MG63 (cell line): ENCODE results near the gene BRD9. TPM values are rescaled to one million over a fixed set of nuclear protein-coding genes. Genes with fewer than 3 reads are reported as not detected.
"Not testable (repeated sequence)": the region's sequence is repeated elsewhere in the genome, so short reads cannot be mapped to it uniquely, and the experiment has no call there.

Source experiments
- DNase-seq: peaks from one replicate; pipeline ENCODE4 v3.0.0-alpha.2; 2020
- H3K27me3 ChIP-seq: fragments of 250-450 bp; sonication (Bioruptor Pico); 2 replicates; pipeline ENCODE4 v1.5.1; 2020; ENCODE audit warnings: mild to moderate bottlenecking, moderate library complexity
- H3K36me3 ChIP-seq: fragments of 250-450 bp; sonication (Bioruptor Pico); 2 replicates; pipeline ENCODE4 v1.5.1; 2020; ENCODE audit warnings: mild to moderate bottlenecking, moderate library complexity
- H3K4me3 ChIP-seq: fragments of 250-450 bp; sonication (Bioruptor Pico); 2 replicates; pipeline ENCODE4 v1.5.1; 2020; ENCODE audit warnings: mild to moderate bottlenecking, moderate library complexity
- H3K9me3 ChIP-seq: fragments of 250-450 bp; sonication (Bioruptor Pico); 2 replicates; pipeline ENCODE4 v1.5.1; 2020; ENCODE audit warnings: mild to moderate bottlenecking, moderate library complexity
- total RNA-seq: library from RNA; depleted of rRNA; stranded (reverse); fragments of >200 nt; shearing (Covaris generic); gene quantifications from 2 replicates; pipeline ENCODE4 v1.2.3, GENCODE V29; 2014; ENCODE audit warnings: low replicate concordance; rRNA removed

Gene BRD9
- total RNA-seq: 15.8 and 27.5 TPM in 2 replicates

DNA sequence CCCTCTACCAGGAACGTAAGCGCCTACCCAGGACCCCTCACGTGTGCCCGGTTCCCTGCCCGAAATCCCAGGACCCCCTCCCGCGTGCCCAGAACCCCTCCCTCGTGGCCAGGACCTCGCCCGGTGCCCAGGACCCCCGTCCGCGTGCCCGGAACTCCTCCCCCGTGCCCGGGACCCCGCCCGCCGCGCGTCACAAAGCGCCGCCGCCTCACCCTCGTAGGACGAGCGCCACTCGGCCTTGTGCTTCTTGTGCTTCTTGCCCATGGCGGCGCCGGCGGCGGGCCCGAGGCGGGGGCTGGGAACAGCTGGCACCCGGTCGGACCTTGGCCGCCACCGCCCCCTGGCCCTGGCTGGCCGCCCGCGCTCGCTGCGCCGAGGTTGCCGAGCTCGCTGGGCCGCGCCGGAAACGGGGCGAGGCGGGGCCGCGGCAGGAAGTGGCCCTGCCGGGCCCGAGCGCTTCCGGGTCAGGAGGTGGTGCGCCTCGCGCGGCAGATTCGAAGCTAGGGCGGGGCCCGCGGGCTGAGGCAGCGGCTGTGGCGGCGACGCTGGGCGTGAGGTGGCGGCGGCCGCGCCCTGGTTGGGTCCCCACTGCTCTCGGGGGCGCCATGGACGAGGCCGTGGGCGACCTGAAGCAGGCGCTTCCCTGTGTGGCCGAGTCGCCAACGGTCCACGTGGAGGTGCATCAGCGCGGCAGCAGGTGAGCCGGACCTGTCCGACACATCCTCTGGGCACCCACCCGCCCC is at the start of gene BRD9, which contains the start of gene TRIP13:
BRD9 (minus strand) TSS at position 408 of the 743 bp plus-strand sequence; CDS start at position 264, 144 bp downstream.
TRIP13 (plus strand) TSS at position 491 of the 743 bp plus-strand sequence; CDS start at position 606, 115 bp downstream.
- H3K4me3 ChIP-seq: peak within 1 kb of the TSS; percentile 99
- H3K36me3 ChIP-seq: peaks cover 82% of the 10 kb centered on the region
- H3K27me3 ChIP-seq: no peaks in the 10 kb centered on the region
- H3K9me3 ChIP-seq: no peaks in the 10 kb centered on the region
- DNase-seq: peak; percentile 90

DNA sequence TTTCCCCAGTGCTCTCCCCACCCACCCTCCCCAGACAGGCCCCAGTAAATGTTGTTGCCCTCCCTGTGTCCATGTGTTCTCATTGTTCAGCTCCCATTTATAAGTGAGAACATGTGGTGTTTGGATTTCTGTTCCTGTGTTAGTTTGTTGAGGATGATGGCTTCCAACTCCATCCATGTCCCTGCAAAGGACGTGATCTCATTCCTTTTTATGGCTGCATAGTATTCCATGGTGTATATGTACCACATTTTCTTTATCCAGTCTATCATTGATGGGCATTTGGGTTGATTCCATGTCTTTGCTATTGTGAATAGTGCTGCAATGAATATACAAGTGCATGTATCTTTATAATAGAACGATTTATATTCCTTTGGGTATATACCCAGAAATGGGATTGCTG is 48.1 kb upstream of the BRD9 start:
- not testable (repeated sequence) for DNase-seq, H3K9me3 ChIP-seq, H3K27me3 ChIP-seq, H3K4me3 ChIP-seq, H3K36me3 ChIP-seq

DNA sequence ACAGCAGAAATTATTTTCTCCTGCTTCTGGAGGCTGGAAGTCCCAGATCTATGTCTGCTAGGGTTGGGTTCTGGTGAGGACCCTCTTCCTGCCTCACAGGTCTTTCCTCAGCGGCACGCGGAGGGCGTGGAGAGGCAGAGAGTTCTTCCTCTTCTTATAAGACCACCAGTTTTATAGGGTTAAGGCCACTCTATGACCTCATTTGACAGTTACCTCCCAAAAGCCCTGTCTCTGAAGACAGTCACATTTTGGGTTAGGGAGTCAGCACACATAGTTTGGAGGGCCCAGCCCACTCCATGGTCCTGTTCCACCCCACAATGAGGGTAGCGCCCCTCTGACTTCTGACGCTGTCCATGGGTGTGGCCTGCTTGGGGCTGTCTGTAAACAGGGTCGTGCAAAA is 46.8 kb upstream of the BRD9 start:
- DNase-seq: no peak
- Histone ChIP-seq H3K4me3 (no peak overlapping the region), H3K9me3 (peaks cover 2% of the 10 kb centered on the region; the same call in 1 of the 2 replicates), H3K36me3 (no peaks in the 10 kb centered on the region), H3K27me3 (peaks cover 2% of the 10 kb centered on the region; the same call in 1 of the 2 replicates)

DNA sequence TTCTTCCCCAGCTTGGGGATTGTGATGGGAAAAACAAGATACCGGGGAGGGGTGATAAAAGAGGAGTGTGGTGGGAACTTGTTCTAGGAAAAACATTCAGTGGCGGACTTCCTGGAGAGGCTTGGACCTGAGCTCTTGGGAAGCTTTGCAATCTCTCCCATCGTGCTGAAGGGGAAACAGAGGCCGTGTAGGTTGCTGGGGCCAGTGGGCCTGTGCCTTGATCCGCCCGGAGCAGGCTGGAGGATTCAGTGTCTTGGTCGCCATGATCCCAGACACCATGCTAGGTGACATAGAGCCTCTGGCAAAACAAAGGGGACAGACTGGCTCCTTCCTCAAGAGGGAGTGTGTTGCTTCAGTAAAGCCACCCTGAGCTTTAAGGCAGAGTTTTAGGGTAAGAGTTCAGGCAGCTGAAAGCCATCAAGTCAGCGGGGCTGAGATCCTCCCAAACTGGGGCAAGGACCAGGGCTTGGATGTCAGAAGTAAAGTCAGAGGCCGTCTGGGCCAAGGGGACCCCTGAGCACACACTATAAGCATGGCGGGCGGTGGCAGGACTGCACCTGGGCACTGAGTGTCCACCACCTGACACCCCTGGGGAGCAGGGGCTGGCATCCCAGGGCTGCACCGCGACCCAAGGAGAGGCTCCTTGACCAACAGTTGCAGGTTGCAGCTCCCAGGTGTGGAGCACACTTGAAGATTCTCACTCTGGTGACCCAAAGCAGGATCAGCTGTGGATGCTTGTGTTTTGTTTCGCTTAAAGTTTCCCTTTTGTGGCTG is 44.7 kb upstream of the BRD9 start:
- Histone ChIP-seq H3K36me3 (no peaks in the 10 kb centered on the region), H3K4me3 (no peak overlapping the region), H3K27me3 (peaks cover 2% of the 10 kb centered on the region; the same call in 1 of the 2 replicates), H3K9me3 (peaks cover 2% of the 10 kb centered on the region; the same call in 1 of the 2 replicates)
- DNase-seq: no peak

DNA sequence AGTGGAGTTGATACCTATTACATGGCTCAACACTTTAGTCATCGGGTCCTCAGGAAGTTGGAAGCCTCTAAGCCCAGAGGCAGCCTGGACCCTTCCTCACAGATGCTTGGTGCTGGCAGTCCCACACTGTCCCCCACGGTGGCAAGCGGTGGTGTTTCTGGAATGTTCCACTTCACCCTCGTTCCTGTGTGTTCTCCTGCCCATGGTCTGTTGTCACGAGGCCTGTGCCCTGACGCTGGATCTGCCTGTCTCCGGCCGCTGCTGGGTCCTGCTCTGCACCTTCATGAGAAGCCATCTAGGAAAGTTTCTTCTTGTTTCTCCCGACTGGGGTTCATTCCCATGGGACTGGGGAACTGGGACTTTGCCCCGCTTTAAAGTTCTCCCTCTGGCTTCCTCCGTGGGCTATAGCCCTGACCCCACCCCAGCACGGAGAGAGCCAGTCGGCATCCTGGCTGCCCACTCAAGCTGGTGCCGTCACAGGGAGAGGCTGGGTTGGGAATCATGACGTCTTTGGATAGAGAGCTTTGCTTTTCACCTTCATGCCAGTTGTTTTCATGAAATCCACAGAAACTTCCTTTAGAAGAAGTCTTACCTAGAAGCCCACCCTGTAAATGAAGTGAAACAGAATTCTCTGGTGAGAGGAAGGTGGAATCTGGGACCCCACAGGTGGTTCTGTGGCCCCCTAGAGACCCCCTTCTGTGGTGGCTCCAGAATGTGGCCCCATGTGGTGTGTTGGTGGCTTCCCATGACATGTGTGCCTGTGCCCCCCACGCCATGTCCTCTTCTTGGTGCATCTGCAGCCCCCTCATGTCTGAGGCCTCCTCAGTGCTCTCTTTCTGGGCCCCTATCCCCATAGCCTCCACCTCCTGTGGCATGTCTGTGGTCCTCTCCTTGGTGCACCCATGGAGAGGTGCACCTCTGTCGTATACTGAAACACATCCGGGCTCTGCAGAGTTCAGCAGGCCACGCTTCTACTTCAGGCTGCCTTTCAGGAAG is 43.8 kb upstream of the BRD9 start:
- Histone ChIP-seq H3K36me3 (no peaks in the 10 kb centered on the region), H3K4me3 (no peak overlapping the region), H3K27me3 (no peaks in the 10 kb centered on the region), H3K9me3 (peaks cover 2% of the 10 kb centered on the region; the same call in 1 of the 2 replicates)
- no peak for DNase-seq

DNA sequence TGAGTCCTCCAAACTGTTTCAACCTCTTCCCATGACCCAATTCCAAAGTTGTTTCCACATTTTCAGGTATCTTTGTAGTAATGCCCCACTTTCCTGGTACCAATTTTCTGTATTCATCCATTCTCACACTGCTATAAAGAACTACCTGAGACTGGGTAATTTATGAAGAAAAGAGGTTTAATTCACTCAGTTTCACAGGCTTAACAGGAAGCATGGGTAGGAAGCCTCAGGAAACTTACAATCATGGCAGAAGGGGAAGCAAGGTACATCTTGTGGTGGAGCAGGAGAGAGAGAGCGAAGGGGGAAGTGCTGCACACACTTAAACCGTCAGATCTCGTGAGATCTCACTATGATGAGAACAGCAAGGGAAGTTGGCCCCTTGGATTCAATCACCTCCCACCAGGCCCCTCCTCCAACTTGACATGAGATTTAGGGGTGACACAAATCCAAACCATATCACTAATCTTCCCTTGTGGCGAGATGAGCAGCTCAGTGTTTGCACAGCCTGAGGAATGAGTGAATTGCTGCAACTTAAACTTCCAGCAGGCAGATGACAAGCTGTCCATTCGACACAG is 43.0 kb upstream of the BRD9 start:
- no peaks in the 10 kb centered on the region for H3K27me3 ChIP-seq
- H3K36me3 ChIP-seq: no peaks in the 10 kb centered on the region
- no peak overlapping the region for H3K4me3 ChIP-seq
- no peak for DNase-seq
- H3K9me3 ChIP-seq: no peaks in the 10 kb centered on the region

DNA sequence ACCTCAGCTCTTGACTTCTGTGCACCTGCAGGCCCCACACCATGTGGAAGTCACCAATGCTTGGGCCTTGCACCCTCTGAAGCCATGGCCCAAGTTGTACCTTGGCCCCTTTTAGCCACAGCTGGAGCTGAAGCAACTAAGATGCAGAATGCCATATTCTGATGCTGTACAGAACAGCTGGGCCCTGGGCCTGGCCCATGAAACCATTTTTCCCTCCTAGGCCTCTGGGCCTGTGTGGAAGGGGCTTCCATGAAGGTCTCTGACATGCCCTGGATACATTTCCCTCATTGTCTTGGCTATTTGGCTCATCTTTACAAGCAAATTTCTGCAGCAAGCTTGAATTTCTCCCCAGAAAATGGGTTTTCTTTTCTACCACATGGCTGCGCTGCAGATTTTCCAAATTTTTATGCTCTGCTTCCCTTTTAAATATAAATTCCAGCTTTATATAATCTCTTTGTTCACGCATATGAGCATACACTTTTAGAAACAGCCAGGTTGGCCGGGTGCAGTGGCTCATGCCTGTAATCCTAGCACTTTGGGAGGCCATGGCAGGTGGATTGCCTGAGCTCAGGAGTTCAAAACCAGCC is 41.9 kb upstream of the BRD9 start:
- not testable (repeated sequence) for H3K36me3 ChIP-seq, DNase-seq, H3K27me3 ChIP-seq, H3K4me3 ChIP-seq, H3K9me3 ChIP-seq

DNA sequence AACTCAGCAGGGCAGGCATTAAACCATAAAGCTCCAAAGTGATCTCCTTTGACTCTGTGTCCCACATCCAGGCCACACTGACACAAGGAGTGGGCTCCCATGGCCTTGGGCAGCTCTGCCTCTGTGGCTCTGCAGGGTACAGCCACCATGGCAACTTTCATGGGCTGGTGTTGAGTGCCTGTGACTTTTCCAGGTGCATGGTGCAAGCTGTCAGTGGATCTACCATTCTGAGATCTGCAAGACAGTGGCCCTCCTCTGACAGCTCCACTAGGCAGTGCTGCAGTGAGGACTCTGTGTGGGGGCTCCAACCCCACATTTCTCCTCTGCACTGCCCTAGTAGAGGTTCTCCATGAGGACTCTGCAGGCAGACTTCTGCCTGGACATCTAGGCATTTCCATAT is 41.4 kb upstream of the BRD9 start:
- DNase-seq, H3K9me3 ChIP-seq, H3K27me3 ChIP-seq, H3K4me3 ChIP-seq, H3K36me3 ChIP-seq: not testable (repeated sequence)

DNA sequence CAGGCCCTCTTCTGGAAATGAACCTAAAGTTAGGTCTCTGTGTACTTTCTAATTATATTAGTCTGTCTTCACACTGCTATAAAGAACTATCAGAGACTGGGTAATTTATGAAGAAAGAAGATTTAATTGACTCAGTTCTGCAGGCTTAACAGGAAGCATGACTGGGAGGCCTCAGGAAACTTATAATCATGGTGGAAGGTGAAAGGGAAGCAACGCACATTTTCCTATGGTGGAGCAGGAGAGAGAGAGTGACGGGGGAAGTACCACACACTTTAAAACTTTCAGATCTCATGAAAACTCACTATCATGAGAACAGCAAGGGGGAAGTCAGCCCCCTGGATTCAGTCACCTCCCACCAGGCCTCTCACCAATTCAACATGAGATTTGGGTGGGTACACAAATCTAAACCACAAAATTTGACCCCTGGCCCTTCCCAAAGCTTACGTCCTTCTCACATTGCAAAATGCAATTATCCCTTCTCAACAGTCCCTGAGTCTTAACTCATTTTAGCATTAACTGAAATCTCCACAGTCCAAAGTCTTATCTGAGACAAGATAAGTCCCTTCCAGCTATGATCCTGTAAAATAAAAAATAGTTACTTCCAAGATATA is 40.8 kb upstream of the BRD9 start:
- no peak overlapping the region for H3K4me3 ChIP-seq
- no peak for DNase-seq
- H3K36me3 ChIP-seq: no peaks in the 10 kb centered on the region
- H3K9me3 ChIP-seq: no peaks in the 10 kb centered on the region
- no peaks in the 10 kb centered on the region for H3K27me3 ChIP-seq

DNA sequence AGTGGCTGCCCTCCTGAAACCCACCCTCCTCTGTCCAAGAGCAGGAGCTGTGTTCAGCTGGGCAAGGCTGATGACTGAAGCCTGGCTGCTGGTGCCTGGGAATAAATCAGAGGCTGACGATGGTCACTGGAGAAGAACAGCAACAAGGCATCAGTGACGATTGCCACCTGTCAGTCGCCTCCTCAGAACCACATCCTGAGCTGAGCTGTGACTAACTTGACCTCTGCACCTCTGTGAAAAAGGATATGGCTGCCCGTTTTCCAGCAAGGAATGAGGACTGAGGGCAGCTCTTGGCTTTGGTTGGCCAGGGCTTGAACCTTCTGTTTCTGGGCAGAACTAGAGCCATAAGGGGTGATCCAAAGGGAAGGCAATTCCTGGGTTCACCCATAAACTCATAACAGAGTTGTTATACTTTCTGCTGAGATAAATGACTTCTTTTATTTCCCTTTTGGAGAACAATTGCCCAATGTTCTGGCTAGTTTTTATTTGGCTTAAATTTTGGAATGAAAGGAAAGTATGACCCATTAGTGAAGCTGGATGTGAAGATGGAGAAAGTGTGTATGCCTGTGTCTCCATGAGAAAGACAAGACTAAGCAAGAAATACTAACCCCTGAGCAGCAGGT is 40.1 kb upstream of the BRD9 start:
- Histone ChIP-seq H3K4me3 (no peak overlapping the region), H3K9me3 (no peaks in the 10 kb centered on the region), H3K36me3 (no peaks in the 10 kb centered on the region), H3K27me3 (no peaks in the 10 kb centered on the region)
- peak; percentile 37 for DNase-seq

DNA sequence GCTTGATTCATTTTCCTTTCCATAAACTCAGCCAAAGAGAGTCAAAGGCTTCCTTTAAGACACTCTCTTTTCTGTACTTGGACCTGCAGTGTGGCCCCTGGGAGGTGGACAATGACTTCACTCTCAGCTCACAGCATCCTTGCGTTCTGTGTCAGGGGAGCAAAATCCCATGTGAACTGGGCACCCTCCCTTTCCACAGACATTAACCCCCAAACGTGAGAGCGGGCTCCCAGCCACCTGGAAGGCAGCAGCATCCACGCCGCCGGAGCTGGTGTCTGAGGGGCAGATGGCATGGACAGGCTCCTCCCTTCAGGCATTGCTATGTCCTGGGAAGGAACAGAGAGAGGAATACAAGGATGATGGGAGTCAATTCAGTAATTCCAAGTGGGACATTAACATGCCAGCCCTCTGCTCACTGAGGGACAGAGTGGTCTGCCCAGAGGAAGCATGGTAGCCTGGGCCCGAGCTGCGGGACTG is 39.6 kb upstream of the BRD9 start:
- Histone ChIP-seq H3K27me3 (no peaks in the 10 kb centered on the region), H3K4me3 (no peak overlapping the region), H3K36me3 (no peaks in the 10 kb centered on the region), H3K9me3 (no peaks in the 10 kb centered on the region)
- no peak for DNase-seq

DNA sequence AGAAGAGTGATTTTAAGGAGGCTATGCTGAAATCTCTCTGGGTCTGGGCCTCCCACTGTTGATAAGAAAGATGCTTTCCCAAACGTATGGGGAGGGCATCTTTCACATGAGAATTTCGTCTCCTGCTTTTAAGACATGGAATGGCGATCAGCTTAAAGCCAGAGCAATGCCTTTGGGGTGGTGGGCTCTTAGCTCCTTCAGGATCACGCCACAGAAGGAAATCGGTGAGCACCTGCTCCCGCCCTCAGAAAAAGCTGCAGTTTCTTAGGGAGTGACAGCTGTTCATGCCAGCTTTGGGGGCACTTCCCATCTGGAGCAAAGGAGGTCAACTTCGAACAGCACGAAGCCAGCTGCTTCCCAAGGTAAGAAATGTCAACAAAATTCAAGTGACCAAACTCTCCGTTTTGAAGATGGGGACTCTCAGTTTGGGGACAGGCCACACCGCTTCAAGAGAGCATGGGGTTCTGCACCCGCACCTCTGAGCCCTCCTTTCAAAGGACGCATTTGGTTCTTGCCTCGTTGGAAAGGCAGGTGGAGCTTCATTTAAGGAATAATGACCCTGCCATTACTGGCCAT is 39.1 kb upstream of the BRD9 start:
- Histone ChIP-seq H3K4me3 (no peak overlapping the region), H3K27me3 (no peaks in the 10 kb centered on the region), H3K9me3 (no peaks in the 10 kb centered on the region), H3K36me3 (no peaks in the 10 kb centered on the region)
- no peak for DNase-seq

DNA sequence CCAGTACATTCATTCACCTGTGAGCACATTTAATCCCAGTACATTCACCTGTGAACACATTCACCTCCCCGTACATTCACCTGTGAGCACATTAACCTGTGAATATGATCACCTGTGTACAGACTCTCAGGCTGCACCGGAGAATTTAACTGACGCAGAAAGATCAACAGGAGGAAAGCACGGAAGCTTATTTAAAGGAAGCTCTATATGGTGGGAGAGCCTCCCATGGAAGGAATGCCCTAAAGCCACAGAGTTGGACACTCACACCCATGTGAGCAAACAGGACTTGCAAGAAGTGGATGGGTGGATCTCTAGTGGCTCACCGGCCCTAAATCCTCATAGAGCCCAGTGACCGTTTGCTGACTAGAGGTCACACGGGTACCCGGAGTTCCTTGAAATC is 38.3 kb upstream of the BRD9 start:
- Histone ChIP-seq H3K9me3 (no peaks in the 10 kb centered on the region), H3K27me3 (no peaks in the 10 kb centered on the region), H3K36me3 (no peaks in the 10 kb centered on the region), H3K4me3 (no peak overlapping the region)
- no peak for DNase-seq

DNA sequence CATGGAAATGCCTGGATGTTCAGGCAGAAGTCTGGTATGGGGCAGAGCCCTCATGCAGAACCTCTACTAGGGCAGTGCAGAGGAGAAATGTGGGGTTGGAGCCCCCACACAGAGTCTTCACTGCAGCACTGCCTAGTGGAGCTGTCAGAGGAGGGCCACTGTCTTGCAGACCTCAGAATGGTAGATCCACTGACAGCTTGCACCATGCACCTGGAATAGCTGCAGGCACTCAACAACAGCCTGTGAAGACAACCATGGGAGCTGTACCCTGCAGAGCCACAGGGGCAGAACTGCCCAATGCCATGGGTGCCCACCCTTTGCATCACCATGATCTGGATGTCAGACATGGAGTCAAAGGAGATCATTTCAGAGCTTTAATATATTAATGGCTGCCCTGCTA is 37.0 kb upstream of the BRD9 start:
- Histone ChIP-seq H3K36me3 (0 out of 2 replicates have a peak, but pooled peaks cover 1% of the 10 kb centered on the region), H3K27me3 (no peaks in the 10 kb centered on the region), H3K9me3 (no peaks in the 10 kb centered on the region), H3K4me3 (no peak overlapping the region)
- no peak for DNase-seq

DNA sequence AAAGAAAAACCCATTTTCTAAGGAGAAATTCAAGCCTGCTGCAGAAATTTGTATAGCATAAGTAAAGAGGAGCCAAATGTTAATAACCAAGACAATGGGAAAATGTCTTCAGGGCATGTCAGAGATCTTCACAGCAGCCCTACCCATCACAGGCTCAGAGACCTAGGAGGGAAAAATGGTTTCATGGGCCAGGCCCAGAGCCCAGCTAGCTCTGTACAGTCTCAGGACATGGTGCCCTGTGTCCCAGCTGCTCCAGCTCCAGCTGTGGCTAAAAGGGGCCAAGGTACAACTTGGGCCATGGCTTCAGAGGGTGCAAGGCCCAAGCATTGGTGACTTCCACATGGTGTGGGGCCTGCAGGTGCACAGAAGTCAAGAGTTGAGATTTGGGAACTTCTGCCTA is 36.6 kb upstream of the BRD9 start:
- not testable (repeated sequence) for H3K27me3 ChIP-seq, DNase-seq, H3K4me3 ChIP-seq, H3K9me3 ChIP-seq, H3K36me3 ChIP-seq
